ENCODE results near the gene MAP1LC3B2.

GRCh38 chr12:116597886-116598285, 38.7 kb downstream of the MAP1LC3B2 start:
- no peak for TF ChIP-seq CTCF (IDR thresholded peaks at IDR 0.05; ENCODE audit: low read depth, low read length)
- TF ChIP-seq MAX (IDR thresholded peaks at IDR 0.05; ENCODE audit: low read depth, low read length), result no peak
- TF ChIP-seq POLR2A (IDR thresholded peaks at IDR 0.05; ENCODE audit: extremely low read depth, insufficient read length), result no peak
